B cell (primary cell): ENCODE measurements around the gene RSPH1. TPM values are rescaled to one million over a fixed set of nuclear protein-coding genes. Genes with fewer than 3 reads are reported as not detected.

ENCODE experiments used
- ATAC-seq: fragments of 200-7000 bp; cut with Tn5 transposase; one replicate; pipeline ENCODE4 v1.10.0; 2021; ENCODE audit warnings: low read depth, mild to moderate bottlenecking, moderate number of reproducible peaks, moderate library complexity
- CTCF ChIA-PET: fragments of 350-600 bp; sonication (Branson Sonifier 250); formaldehyde crosslinking; loops from one replicate; lab custom pipeline; 2021; ENCODE audit warnings: antibody characterized with exemption, inconsistent platforms; lab: Charles Lee
- POLR2A ChIA-PET: fragments of 350-600 bp; sonication (Branson Sonifier 250); formaldehyde crosslinking; loops from one replicate; lab custom pipeline; 2021; ENCODE audit warnings: antibody characterized with exemption; lab: Charles Lee
- DNase-seq: peaks from one replicate; pipeline ENCODE4 v3.0.0; 2013
- H2AFZ ChIP-seq: 2 replicates; pipeline ENCODE4 v1.6.1; 2012; ENCODE audit warnings: mild to moderate bottlenecking, low read depth, low read length; ENCODE audit not compliant: insufficient read depth, poor library complexity, severe bottlenecking
- H3K27ac ChIP-seq, 2 donors: 1 replicate in 1 of 2; 2 replicates in 1 of 2; pipeline ENCODE4 v1.5.1; 2012 to 2013; ENCODE audit warnings: low read length in 2 of 2, mild to moderate bottlenecking in 2 of 2, moderate library complexity in 1 of 2
- H3K27me3 ChIP-seq, 4 experiments: fragments of 200-600 bp in 1 of 4; sonication (generic) in 1 of 4; replicated peaks in 1 of 4; 1 replicate in 2 of 4; 2 replicates in 2 of 4; pipeline versions ENCODE4 v1.6.1 to v1.7.0; 2013 to 2016; ENCODE audit warnings: low read length in 3 of 4, mild to moderate bottlenecking in 2 of 4, mixed read lengths in 1 of 4, moderate library complexity in 1 of 4; ENCODE audit not compliant: insufficient read depth in 4 of 4, control insufficient read depth in 3 of 4; ENCODE audit errors: control extremely low read depth in 1 of 4
- H3K36me3 ChIP-seq, 2 experiments: replicated peaks in 1 of 2; 1 replicate in 1 of 2; 2 replicates in 1 of 2; pipeline versions ENCODE4 v1.6.1 to v1.7.1; 2013; ENCODE audit warnings: low read length in 1 of 2; ENCODE audit not compliant: insufficient read depth in 2 of 2, control insufficient read depth in 1 of 2; ENCODE audit errors: control extremely low read depth in 1 of 2, extremely low read depth in 1 of 2
- H3K4me1 ChIP-seq, 2 donors: fragments of 200-600 bp in 1 of 2; sonication (generic) in 1 of 2; 1 replicate in 1 of 2; 2 replicates in 1 of 2; pipeline versions ENCODE4 v1.5.1 to v1.6.1; 2013 to 2017; ENCODE audit warnings: low read length in 2 of 2; ENCODE audit not compliant: control insufficient read depth in 2 of 2, insufficient read depth in 2 of 2
- H3K4me2 ChIP-seq: replicated peaks from 2 replicates; pipeline ENCODE3; 2012; ENCODE audit warnings: mild to moderate bottlenecking, low read depth, low read length; ENCODE audit not compliant: poor library complexity, severe bottlenecking
- H3K4me3 ChIP-seq, 5 experiments: fragments of 200-600 bp in 1 of 5; sonication (generic) in 1 of 5; 1 replicate in 3 of 5; 2 replicates in 2 of 5; pipeline versions ENCODE4 v1.5.1 to v1.7.0; 2011 to 2016; ENCODE audit warnings: low read length in 4 of 5, mild to moderate bottlenecking in 4 of 5, low read depth in 2 of 5, control low read depth in 1 of 5, moderate library complexity in 1 of 5; ENCODE audit not compliant: insufficient read depth in 1 of 5; ENCODE audit errors: control extremely low read depth in 1 of 5, extremely low read depth in 1 of 5
- H3K79me2 ChIP-seq: fragments of 200-600 bp; sonication (generic); one replicate; pipeline ENCODE4 v1.6.0; 2016; ENCODE audit warnings: low read length; ENCODE audit not compliant: control insufficient read depth, insufficient read depth
- H3K9ac ChIP-seq: fragments of 200-600 bp; sonication (generic); 2 replicates; pipeline ENCODE4 v1.6.1; 2017; ENCODE audit warnings: mild to moderate bottlenecking, low read length, moderate library complexity
- H3K9me3 ChIP-seq, 3 donors: one replicate each; pipeline versions ENCODE4 v1.6.1 to v1.7.1; 2013; ENCODE audit warnings: low read length in 2 of 3; ENCODE audit not compliant: control insufficient read depth in 2 of 3, insufficient read depth in 1 of 3; ENCODE audit errors: control extremely low read depth in 1 of 3
- H4K20me1 ChIP-seq: 2 replicates; pipeline ENCODE4 v1.6.0; 2012; ENCODE audit warnings: mild to moderate bottlenecking, low read length; ENCODE audit not compliant: insufficient read depth, control insufficient read depth, poor library complexity, severe bottlenecking
- H3K27ac Mint-ChIP-seq: one replicate; pipeline ENCODE4 v1.8.0; 2021; ENCODE audit warnings: mixed read lengths
- H3K27me3 Mint-ChIP-seq: one replicate; pipeline ENCODE4 v1.8.0; 2021; ENCODE audit warnings: mixed read lengths
- H3K4me1 Mint-ChIP-seq: one replicate; pipeline ENCODE4 v1.8.0; 2021; ENCODE audit warnings: mixed read lengths
- H3K4me3 Mint-ChIP-seq: one replicate; pipeline ENCODE4 v1.8.0; 2021; ENCODE audit warnings: mixed read lengths
- H3K9me3 Mint-ChIP-seq: one replicate; pipeline ENCODE4 v1.8.0; 2022; ENCODE audit warnings: mixed read lengths; ENCODE audit not compliant: insufficient read depth
- EZH2 ChIP-seq: IDR thresholded peaks from 2 replicates; pipeline ENCODE4 v1.6.1; 2012; ENCODE audit warnings: borderline replicate concordance, low read depth, mild to moderate bottlenecking, moderate library complexity, low read length; ENCODE audit not compliant: insufficient read depth, poor library complexity, severe bottlenecking
- WGBS: methylation state at CpG from one replicate; pipeline ENCODE4 v1.1.5; 2013; ENCODE audit warnings: missing lambda C conversion rate; ENCODE audit not compliant: insufficient coverage; 5-methylcytosine and 5-hydroxymethylcytosine counted together
- intact Hi-C: fragments of 100-400 bp; cut with micrococcal nuclease; formaldehyde crosslinking; loops from one replicate; pipeline ENCODE4 v1.10.0; 2022
- polyA plus RNA-seq: library from polyadenylated mRNA; depleted of rRNA; stranded (reverse); fragments of >200 nt; gene quantifications from 2 replicates; pipeline ENCODE4 v1.2.3, GENCODE V29; 2012
- total RNA-seq, 2 donors: library from RNA; stranded (reverse); fragments of 120-200 nt in 1 of 2; gene quantifications; 1 replicate in 1 of 2; 2 replicates in 1 of 2; pipeline versions ENCODE4 v1.2.3 to v1.2.4, GENCODE V29; 2013 to 2022
- TF ChIP-seq, protein P1 (sequence below): fragments of 200-600 bp; IDR thresholded peaks from one replicate; pipeline ENCODE4 v1.8.0; 2022; ENCODE audit warnings: antibody characterized with exemption, mild to moderate bottlenecking

Gene RSPH1
- total and polyA plus RNA-seq, 2 donors (not counting 1 experiment from before 2014, with no cell fraction given) = 0.10 to 0.64 TPM

DNA sequence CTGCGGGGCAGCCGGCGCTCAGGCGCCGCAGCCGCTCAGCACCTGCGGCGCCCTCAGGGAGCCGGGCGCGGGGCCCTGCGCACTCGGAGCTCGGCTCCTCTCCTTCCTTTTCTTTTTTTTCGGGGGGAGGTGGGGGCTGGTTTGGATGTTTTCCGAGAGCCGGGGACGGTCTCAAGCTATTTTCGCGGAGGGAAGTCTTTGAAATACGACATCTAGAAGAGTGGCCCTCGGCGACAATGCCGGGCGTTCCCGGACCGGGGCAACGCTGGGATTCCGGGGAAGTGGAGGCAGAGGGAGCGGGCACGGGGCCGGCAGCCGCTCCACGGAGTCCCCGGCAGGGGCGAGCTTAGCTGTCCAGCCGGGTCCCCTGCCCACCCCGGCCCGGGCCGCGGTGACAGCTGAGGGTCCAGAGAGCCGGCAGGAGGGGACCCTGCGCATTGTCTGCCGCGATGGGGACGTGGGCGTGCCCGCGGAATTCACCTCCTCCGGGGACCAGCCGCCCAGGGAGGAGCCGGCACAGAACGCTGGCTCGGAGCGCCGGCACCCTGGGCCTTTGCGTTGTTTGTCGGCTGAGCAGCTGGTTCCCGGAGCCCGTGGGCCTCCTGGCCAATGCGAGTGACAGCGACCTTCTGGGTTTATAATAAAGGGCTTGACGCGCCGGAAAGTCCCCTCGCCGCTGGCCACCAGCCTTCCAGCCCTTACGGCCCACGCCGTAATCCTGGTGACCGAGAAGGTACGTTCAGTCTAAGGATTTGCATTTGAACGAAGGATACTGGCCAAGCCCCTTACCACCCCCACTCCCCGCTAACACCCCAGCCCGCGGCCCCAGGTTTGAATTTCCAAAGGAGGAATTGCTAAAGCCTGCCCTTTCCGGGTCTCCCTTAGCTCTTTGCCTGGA lies 18.2 kb upstream of the RSPH1 start:
- Histone ChIP-seq H3K4me1 (peaks cover 14 to 26% of the 10 kb centered on the region in 2 donors), H3K9ac (peak overlapping the region; percentile 92), H3K27me3 (no peaks in the 10 kb centered on the region), H3K27ac (peak overlapping the region; percentile 90 to 91), H4K20me1 (peaks cover 4% of the 10 kb centered on the region), H3K4me2 (peak overlapping the region; percentile 92), H3K36me3 (peaks cover 1 to 22% of the 10 kb centered on the region in 2 experiments), H3K4me3 (peak overlapping the region; percentile 63 to 94 (median 84)), H3K79me2 (peaks cover 52% of the 10 kb centered on the region), H2AFZ (peak overlapping the region; percentile 61), H3K9me3 (no peaks in the 10 kb centered on the region)
- intact Hi-C loops = loop anchor here (1.0 kb wide), 3 partner anchors 10 to 20 kb away; partner anchors contain the start of gene RSPH1
- no peaks in the 10 kb centered on the region for H3K27me3 Mint-ChIP-seq
- peak overlapping the region; percentile 88 for H3K4me3 Mint-ChIP-seq
- peak; percentile 81 for DNase-seq
- ChIA-PET POLR2A (interaction anchor here (0.7 to 1.2 kb wide), 4 partner anchors 11 to 175 kb away, joined by 3 to 4 read pairs (median 3); no protein-coding TSS in a partner anchor), CTCF (interaction anchor here (0.9 to 2.0 kb wide), 7 partner anchors 11 to 698 kb away, joined by 3 to 17 read pairs (median 4); no protein-coding TSS in a partner anchor)
- peak; percentile 74 for ATAC-seq
- H3K4me1 Mint-ChIP-seq = peaks cover 39% of the 10 kb centered on the region
- peak overlapping the region; percentile 77 for H3K27ac Mint-ChIP-seq
- WGBS = under 1% methylated on average over 63 of the region's 77 CpGs
- TF ChIP-seq, protein P1, sequence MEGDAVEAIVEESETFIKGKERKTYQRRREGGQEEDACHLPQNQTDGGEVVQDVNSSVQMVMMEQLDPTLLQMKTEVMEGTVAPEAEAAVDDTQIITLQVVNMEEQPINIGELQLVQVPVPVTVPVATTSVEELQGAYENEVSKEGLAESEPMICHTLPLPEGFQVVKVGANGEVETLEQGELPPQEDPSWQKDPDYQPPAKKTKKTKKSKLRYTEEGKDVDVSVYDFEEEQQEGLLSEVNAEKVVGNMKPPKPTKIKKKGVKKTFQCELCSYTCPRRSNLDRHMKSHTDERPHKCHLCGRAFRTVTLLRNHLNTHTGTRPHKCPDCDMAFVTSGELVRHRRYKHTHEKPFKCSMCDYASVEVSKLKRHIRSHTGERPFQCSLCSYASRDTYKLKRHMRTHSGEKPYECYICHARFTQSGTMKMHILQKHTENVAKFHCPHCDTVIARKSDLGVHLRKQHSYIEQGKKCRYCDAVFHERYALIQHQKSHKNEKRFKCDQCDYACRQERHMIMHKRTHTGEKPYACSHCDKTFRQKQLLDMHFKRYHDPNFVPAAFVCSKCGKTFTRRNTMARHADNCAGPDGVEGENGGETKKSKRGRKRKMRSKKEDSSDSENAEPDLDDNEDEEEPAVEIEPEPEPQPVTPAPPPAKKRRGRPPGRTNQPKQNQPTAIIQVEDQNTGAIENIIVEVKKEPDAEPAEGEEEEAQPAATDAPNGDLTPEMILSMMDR = no peak
- no peak for TF ChIP-seq EZH2
- no peaks in the 10 kb centered on the region for H3K9me3 Mint-ChIP-seq
